Pancreas (tissue), 10 donors: ENCODE results near the gene CDH13. TPM values are rescaled to one million over a fixed set of nuclear protein-coding genes. Genes with fewer than 3 reads are reported as not detected.

Experiments
- ATAC-seq, 4 donors: fragments of 200-7000 bp; cut with Tn5 transposase; one replicate each; pipeline versions ENCODE4 v1.8.0 to v1.9.1; 2020; ENCODE audit warnings: mild to moderate bottlenecking in 4 of 4, moderate library complexity in 4 of 4
- DNase-seq, 6 donors: peaks; one replicate each; pipeline ENCODE4 v3.0.0-alpha.2; 2020
- FAIRE-seq: peaks from 2 replicates; lab custom pipeline; 2012; peaks lifted over from hg19 to GRCh38; lab: Jason Lieb, UNC
- H3K27ac ChIP-seq, 4 donors: fragments of 200-600 bp; sonication (generic); 1 replicate in 3 of 4; 2 replicates in 1 of 4; pipeline versions ENCODE4 v1.5.0 to v1.8.0; 2020
- H3K27me3 ChIP-seq, 4 donors: fragments of 200-600 bp; one replicate each; pipeline ENCODE4 v1.8.0; 2021
- H3K36me3 ChIP-seq, 3 donors: fragments of 200-600 bp; sonication (generic) in 1 of 3; one replicate each; pipeline versions ENCODE4 v1.5.0 to v1.8.0; 2020 to 2021
- H3K4me1 ChIP-seq, 3 donors: fragments of 200-600 bp; one replicate each; pipeline ENCODE4 v1.8.0; 2021
- H3K4me3 ChIP-seq, 4 donors: fragments of 200-600 bp; sonication (generic) in 2 of 4; one replicate each; pipeline versions ENCODE4 v1.5.0 to v1.8.0; 2020 to 2021
- H3K9me3 ChIP-seq, 4 donors: fragments of 200-600 bp; one replicate each; pipeline ENCODE4 v1.8.0; 2021
- CTCF ChIP-seq, 4 donors: fragments of 200-600 bp; sonication (generic) in 3 of 4; IDR thresholded peaks; one replicate each; pipeline versions ENCODE4 v1.5.0 to v1.8.0; 2021; ENCODE audit warnings: antibody characterized with exemption in 4 of 4
- WGBS, 2 donors: extraction: QIAGEN DNeasy Blood & Tissue Kit; methylation state at CpG; one replicate each; pipeline ENCODE4 v1.1.7; 2013; 5-methylcytosine and 5-hydroxymethylcytosine counted together
- intact Hi-C, 3 donors: fragments of 100-400 bp; cut with DNase I; formaldehyde crosslinking; loops; one replicate each; pipeline versions ENCODE4 v1.11.1 to v1.14.2; 2022
- polyA plus RNA-seq, 2 donors: library from polyadenylated mRNA; stranded (reverse); fragments of 200-250 nt; gene quantifications; one replicate each; pipeline ENCODE4 v1.2.3, GENCODE V29; 2013
- total RNA-seq, 6 donors: library from RNA; stranded (reverse); fragmentation: NEBNext Ultra II Directional in 4 of 6; extraction: Animal tissue kit (Norgen Biotek cat#: 25700) in 4 of 6; gene quantifications; one replicate each; pipeline versions ENCODE4 v1.2.1 to v1.2.4, GENCODE V29; 2021 to 2023
- donor health status: healthy with polysubstance abuse.
- donor health status: DM: no; HTN: no; CAD: no; lungs with moderate emphysema.
- donor health status: DM: no; HTN: no; CAD: no.
- donor health status: control.
- donor health status: control.
- donor health status: Bipolar disorder and iron deficiency.
- donor health status: DM: yes; HTN: yes; CAD: no.
- donor health status: DM: no; HTN: no; CAD: no.
- donor health status: DM: no; HTN: no; CAD: no.
- donor health status: DM: yes; HTN: yes; CAD: no.

CDH13 gene
- total and polyA plus RNA-seq, 8 donors, result 0.12 to 1.0 (median 0.37) TPM

GRCh38 chr16:83738923-83739503, 1112.2 kb downstream of the CDH13 start:
- Histone ChIP-seq H3K27ac (no peak overlapping the region), H3K36me3 (no peaks in the 10 kb centered on the region), H3K4me1 (no peaks in the 10 kb centered on the region), H3K27me3 (no peaks in the 10 kb centered on the region), H3K9me3 (no peaks in the 10 kb centered on the region), H3K4me3 (no peak overlapping the region)
- FAIRE-seq (no peak), ATAC-seq (no peak), DNase-seq (no peak)
- 65 to 81% methylated on average over 7 of the region's 7 CpGs for WGBS, 2 donors
- TF ChIP-seq CTCF (IDR thresholded peaks at IDR 0.05), result no peak
- intact Hi-C loops, result no loop called here

GRCh38 chr16:83742124-83742899, 1115.5 kb downstream of the CDH13 start:
- Histone ChIP-seq H3K4me1 (no peaks in the 10 kb centered on the region), H3K27me3 (no peaks in the 10 kb centered on the region), H3K9me3 (no peaks in the 10 kb centered on the region), H3K36me3 (no peaks in the 10 kb centered on the region), H3K4me3 (no peak overlapping the region), H3K27ac (no peak overlapping the region)
- intact Hi-C loops, result no loop called here
- no peak for TF ChIP-seq CTCF (IDR thresholded peaks at IDR 0.05)
- no peak for DNase-seq
- FAIRE-seq, result no peak
- WGBS, 2 donors, result 79 to 84% methylated on average over 22 of the region's 22 CpGs
- ATAC-seq, result no peak

- H3K27me3 ChIP-seq, result no peaks in the 10 kb centered on the region
- ATAC-seq, result no peak
- H3K36me3 ChIP-seq, result no peaks in the 10 kb centered on the region
- intact Hi-C loops, result no loop called here
- no peak overlapping the region for H3K27ac ChIP-seq
- no peak overlapping the region for H3K4me3 ChIP-seq
- TF ChIP-seq CTCF (IDR thresholded peaks at IDR 0.05), result no peak
- 82 to 83% methylated on average over 4 of the region's 4 CpGs for WGBS, 2 donors
- no peak for FAIRE-seq
- H3K9me3 ChIP-seq, result no peaks in the 10 kb centered on the region
- no peaks in the 10 kb centered on the region for H3K4me1 ChIP-seq
- no peak for DNase-seq
These were observed 1116.5 kb downstream of the CDH13 start for GRCh38 chr16:83743241-83743640.

GRCh38 chr16:83743720-83744119, 1117.0 kb downstream of the CDH13 start:
- WGBS, 2 donors, result 71 to 81% methylated on average over 6 of the region's 6 CpGs
- no peak for FAIRE-seq

More at GRCh38 chr16:83743720-83744119, 1117.0 kb downstream of the CDH13 start:
- ATAC-seq (no peak), DNase-seq (no peak)
- no peaks in the 10 kb centered on the region for H3K36me3 ChIP-seq
- no peak overlapping the region for H3K27ac ChIP-seq
- intact Hi-C loops, result no loop called here
- no peaks in the 10 kb centered on the region for H3K9me3 ChIP-seq
- H3K4me1 ChIP-seq, result no peaks in the 10 kb centered on the region
- H3K4me3 ChIP-seq, result no peak overlapping the region
- TF ChIP-seq CTCF (IDR thresholded peaks at IDR 0.05), result no peak
- H3K27me3 ChIP-seq, result no peaks in the 10 kb centered on the region
